Measurements from ENCODE around the gene CXCL13. TPM values are rescaled to one million over a fixed set of nuclear protein-coding genes. Genes with fewer than 3 reads are reported as not detected.
"Not testable (repeated sequence)": the region's sequence is repeated elsewhere in the genome, so short reads cannot be mapped to it uniquely, and the experiment has no call there.

CXCL13 gene
- total RNA-seq, 2 donors from 2014 or later, result 2.7 to 3.2 TPM

- Mint-ChIP-seq H3K36me3 (peaks cover 9% of the 10 kb centered on the region), H3K9me3 (peaks cover 3% of the 10 kb centered on the region), H3K27ac (no peak overlapping the region), H3K4me1 (ENCODE audit: low read depth in 2 of 2) (no peaks in the 10 kb centered on the region), H3K27me3 (peaks cover 5 to 23% of the 10 kb centered on the region in 2 donors), H3K4me3 (no peak overlapping the region)
- DNase-seq (ENCODE audit: low spot score) (no peak), ATAC-seq (no peak)
Measured at GRCh38 chr4:77652237-77652897, 46.7 kb downstream of the CXCL13 start.

DNA sequence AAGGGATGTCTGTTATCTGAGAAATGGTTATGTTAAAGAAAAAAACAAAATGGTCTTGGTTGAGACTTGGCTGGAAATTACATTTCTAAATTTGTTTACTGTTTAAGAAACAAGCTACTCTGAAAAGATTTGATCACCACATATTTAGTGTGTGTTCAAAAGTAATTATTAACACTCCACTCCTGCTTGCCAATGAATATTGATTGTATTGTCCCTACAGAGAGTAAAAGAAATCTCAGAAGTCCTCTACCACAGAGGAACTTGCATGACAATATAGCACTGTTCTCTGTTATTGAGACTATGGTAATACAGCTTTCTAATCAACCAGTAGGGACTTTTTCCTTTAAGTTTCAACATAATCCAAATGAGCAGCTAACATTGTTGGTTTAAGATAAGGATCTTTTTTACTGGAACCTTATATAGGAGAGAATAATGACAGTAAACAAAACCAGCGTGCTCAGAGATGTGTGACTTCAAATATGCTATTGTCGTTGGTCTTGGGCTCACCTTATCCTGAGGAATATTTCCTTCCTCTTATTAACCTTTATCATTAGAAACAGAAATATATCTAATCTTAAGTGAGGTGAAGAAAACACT is 47.6 kb downstream of the CXCL13 start:
- no peak overlapping the region for H3K4me3 Mint-ChIP-seq
- no peak overlapping the region for H3K27ac Mint-ChIP-seq
- H3K9me3 Mint-ChIP-seq, result peaks cover 8% of the 10 kb centered on the region
- DNase-seq (ENCODE audit: low spot score), result no peak
- peaks cover 10 to 29% of the 10 kb centered on the region in 2 donors for H3K27me3 Mint-ChIP-seq
- H3K4me1 Mint-ChIP-seq (ENCODE audit: low read depth in 2 of 2), result no peaks in the 10 kb centered on the region
- H3K36me3 Mint-ChIP-seq, result peaks cover 14% of the 10 kb centered on the region
- ATAC-seq, result no peak

- DNase-seq (ENCODE audit: low spot score); ATAC-seq; H3K9me3 Mint-ChIP-seq; H3K4me3 Mint-ChIP-seq; H3K4me1 Mint-ChIP-seq (ENCODE audit: low read depth in 2 of 2); H3K27ac Mint-ChIP-seq: not testable (repeated sequence)
- Mint-ChIP-seq H3K27me3 (peaks cover 10 to 22% of the 10 kb centered on the region in 2 donors), H3K36me3 (peaks cover 14% of the 10 kb centered on the region)
Measured at GRCh38 chr4:77660318-77660717, 54.7 kb downstream of the CXCL13 start.

Other genes with a start within 250 kb of the CXCL13 start
- 100 to 1,000 TPM in 1 of 2 donors, 10 to 100 TPM in 1; 90.2 to 130 TPM for gene CNOT6L, start 213.5 kb downstream of the CXCL13 start, total RNA-seq

Data from natural killer cell treated with Interleukin-12 subunit alpha and Interleukin-12 subunit beta and Interleukin-15 and Interleukin-18, amount 100 ng/mL, for 72 hours (primary cell).